ENCODE results near the gene DUSP15.

The DUSP15 gene

DNA sequence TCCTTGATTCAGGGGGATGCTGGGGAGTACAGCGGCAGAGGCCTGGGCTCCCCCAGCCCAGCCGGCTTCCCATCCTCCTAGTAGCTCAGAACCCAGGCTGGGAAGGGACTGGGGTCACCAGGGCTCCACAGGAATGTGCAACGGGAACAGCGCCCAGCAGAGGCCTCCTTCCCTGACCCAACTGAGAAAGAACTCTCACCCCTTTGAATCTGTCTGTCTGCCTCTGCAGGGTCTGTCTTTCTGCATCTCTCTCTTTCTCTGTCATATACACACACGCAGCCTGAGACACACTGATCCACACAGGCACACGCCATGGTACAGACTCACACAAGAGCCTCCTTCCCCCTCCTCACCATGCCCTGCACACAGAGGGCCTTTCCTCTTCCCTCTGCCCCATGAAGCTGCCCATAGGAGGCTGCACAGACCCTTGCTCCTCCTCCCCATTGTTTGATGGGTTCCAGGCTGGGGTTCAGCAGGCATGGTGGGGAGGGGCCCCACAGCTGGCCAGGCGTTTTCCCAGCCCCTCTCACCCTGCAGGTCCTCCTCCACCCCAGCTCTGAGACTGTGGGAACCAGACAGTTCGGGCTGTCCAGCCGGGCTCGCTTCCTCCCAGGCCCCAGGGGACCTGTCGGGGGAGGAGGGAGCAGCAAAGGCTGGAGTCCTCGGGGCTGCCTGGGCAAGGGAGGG is 27.7 kb downstream of the DUSP15 start:
- H3K36me3 ChIP-seq (replicated peaks; ENCODE audit: low read depth, low read length) = no peaks in the 10 kb centered on the region
- no peak overlapping the region for H3K9ac ChIP-seq (ENCODE audit: low read length)
- no peak for TF ChIP-seq EZH2phosphoT487 (IDR thresholded peaks at IDR 0.05; ENCODE audit: low read depth)
- TF ChIP-seq, protein P1, sequence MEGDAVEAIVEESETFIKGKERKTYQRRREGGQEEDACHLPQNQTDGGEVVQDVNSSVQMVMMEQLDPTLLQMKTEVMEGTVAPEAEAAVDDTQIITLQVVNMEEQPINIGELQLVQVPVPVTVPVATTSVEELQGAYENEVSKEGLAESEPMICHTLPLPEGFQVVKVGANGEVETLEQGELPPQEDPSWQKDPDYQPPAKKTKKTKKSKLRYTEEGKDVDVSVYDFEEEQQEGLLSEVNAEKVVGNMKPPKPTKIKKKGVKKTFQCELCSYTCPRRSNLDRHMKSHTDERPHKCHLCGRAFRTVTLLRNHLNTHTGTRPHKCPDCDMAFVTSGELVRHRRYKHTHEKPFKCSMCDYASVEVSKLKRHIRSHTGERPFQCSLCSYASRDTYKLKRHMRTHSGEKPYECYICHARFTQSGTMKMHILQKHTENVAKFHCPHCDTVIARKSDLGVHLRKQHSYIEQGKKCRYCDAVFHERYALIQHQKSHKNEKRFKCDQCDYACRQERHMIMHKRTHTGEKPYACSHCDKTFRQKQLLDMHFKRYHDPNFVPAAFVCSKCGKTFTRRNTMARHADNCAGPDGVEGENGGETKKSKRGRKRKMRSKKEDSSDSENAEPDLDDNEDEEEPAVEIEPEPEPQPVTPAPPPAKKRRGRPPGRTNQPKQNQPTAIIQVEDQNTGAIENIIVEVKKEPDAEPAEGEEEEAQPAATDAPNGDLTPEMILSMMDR (IDR thresholded peaks at IDR 0.05; ENCODE audit: low read depth, low read length) = no peak
- no peak overlapping the region for H3K4me3 ChIP-seq (ENCODE audit: low read length)
- H3K4me2 ChIP-seq (ENCODE audit: low read length) = no peak overlapping the region
- H3K79me2 ChIP-seq (ENCODE audit: low read length) = no peaks in the 10 kb centered on the region
- no peak overlapping the region for H2AFZ ChIP-seq (ENCODE audit: low read depth, low read length)
- peaks cover 11% of the 10 kb centered on the region for H3K4me1 ChIP-seq (ENCODE audit: low read length)
- no peak overlapping the region for H3K27ac ChIP-seq (ENCODE audit: low read length)
- no peaks in the 10 kb centered on the region for H3K9me3 ChIP-seq (ENCODE audit: insufficient read depth, low read length)
- H4K20me1 ChIP-seq (ENCODE audit: insufficient read depth, low read length) = no peaks in the 10 kb centered on the region
- H3K27me3 ChIP-seq (ENCODE audit: low read depth, low read length) = 0 out of 2 replicates have a peak, but pooled peaks cover 3% of the 10 kb centered on the region

DNA sequence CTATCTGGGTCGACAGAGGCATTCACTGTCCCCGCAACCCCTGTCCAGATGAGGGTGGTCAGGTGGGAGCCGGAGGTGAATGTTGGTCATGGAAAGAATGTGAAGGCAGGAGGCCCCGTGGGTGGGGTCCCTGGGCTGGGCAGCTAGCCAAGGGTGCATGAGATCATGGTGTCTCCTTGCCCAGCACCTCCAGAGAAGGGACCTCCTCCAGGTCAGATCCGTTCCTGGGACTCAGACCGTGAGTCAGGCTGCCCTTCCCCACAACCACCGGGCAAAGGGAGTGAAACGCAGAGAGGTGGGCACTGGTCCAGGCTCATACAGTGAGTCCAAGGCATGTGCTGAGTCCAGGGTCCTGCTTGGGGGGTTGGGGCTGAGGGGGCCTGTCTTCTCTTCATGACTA is 28.4 kb downstream of the DUSP15 start:
- Histone ChIP-seq H3K9ac (ENCODE audit: low read length) (no peak overlapping the region), H3K27ac (ENCODE audit: low read length) (no peak overlapping the region), H2AFZ (ENCODE audit: low read depth, low read length) (no peak overlapping the region), H4K20me1 (ENCODE audit: insufficient read depth, low read length) (no peaks in the 10 kb centered on the region), H3K79me2 (ENCODE audit: low read length) (no peaks in the 10 kb centered on the region), H3K9me3 (ENCODE audit: insufficient read depth, low read length) (no peaks in the 10 kb centered on the region), H3K36me3 (replicated peaks; ENCODE audit: low read depth, low read length) (no peaks in the 10 kb centered on the region), H3K27me3 (ENCODE audit: low read depth, low read length) (0 out of 2 replicates have a peak, but pooled peaks cover 3% of the 10 kb centered on the region), H3K4me3 (ENCODE audit: low read length) (no peak overlapping the region), H3K4me2 (ENCODE audit: low read length) (no peak overlapping the region), H3K4me1 (ENCODE audit: low read length) (peaks cover 11% of the 10 kb centered on the region)
- TF ChIP-seq, protein P1 (IDR thresholded peaks at IDR 0.05; ENCODE audit: low read depth, low read length) = no peak
- no peak for TF ChIP-seq EZH2phosphoT487 (IDR thresholded peaks at IDR 0.05; ENCODE audit: low read depth)

GRCh38 chr20:31840906-31841816 is 29.2 kb downstream of the DUSP15 start:
- Histone ChIP-seq H3K36me3 (replicated peaks; ENCODE audit: low read depth, low read length) (no peaks in the 10 kb centered on the region), H2AFZ (ENCODE audit: low read depth, low read length) (no peak overlapping the region), H3K4me1 (ENCODE audit: low read length) (peaks cover 12% of the 10 kb centered on the region), H4K20me1 (ENCODE audit: insufficient read depth, low read length) (no peaks in the 10 kb centered on the region), H3K27me3 (ENCODE audit: low read depth, low read length) (0 out of 2 replicates have a peak, but pooled peaks cover 3% of the 10 kb centered on the region), H3K9me3 (ENCODE audit: insufficient read depth, low read length) (no peaks in the 10 kb centered on the region), H3K27ac (ENCODE audit: low read length) (no peak overlapping the region), H3K4me3 (ENCODE audit: low read length) (no peak overlapping the region), H3K4me2 (ENCODE audit: low read length) (no peak overlapping the region), H3K9ac (ENCODE audit: low read length) (no peak overlapping the region), H3K79me2 (ENCODE audit: low read length) (no peaks in the 10 kb centered on the region)
- no peak for TF ChIP-seq EZH2phosphoT487 (IDR thresholded peaks at IDR 0.05; ENCODE audit: low read depth)
- TF ChIP-seq, protein P1 (IDR thresholded peaks at IDR 0.05; ENCODE audit: low read depth, low read length) = no peak
